HG03565 (cell line): ENCODE measurements around the gene LINC00305.

Experiments
- ATAC-seq: cut with Tn5 transposase; IDR thresholded peaks from one replicate; pipeline ENCODE4 v1.9.1; 2021; ENCODE audit warnings: mild to moderate bottlenecking, moderate library complexity; ENCODE audit not compliant: unreplicated experiment

LINC00305 gene

GRCh38 chr18:64037812-64038414, 111.0 kb downstream of the LINC00305 start:
- ATAC-seq: peak; percentile 67

- no peak for ATAC-seq
Observed at GRCh38 chr18:64032312-64032711, 116.6 kb downstream of the LINC00305 start.

DNA sequence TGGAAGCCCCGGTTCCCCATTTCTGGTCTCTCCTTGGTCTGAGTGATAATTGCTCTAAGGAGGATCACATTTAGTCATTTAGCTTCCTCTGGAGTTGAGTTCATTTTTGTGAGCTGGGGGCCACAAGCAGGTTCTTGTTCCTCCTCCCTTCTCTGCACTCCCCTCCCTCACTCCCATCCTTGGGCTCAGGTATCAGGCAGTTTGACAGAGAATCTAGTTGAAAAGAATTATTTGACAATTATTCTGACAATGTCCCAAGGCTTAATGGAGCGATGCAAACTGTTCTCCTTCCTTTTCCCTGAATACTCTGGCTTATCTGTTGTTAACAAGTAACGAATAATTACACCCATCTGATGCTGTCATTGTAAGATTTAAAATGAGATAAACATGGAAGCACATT, 117.5 kb downstream of the LINC00305 start:
- ATAC-seq: no peak
